Ishikawa (cell line): ENCODE results near the gene AARSD1.

ENCODE experiments used
- EP300 ChIP-seq: IDR thresholded peaks from 2 replicates; pipeline ENCODE4 v1.6.1; 2012; ENCODE audit warnings: borderline replicate concordance
- RAD21 ChIP-seq: IDR thresholded peaks from 2 replicates; pipeline ENCODE4 v1.6.1; 2012; ENCODE audit warnings: low read depth
- REST ChIP-seq: IDR thresholded peaks from 2 replicates; pipeline ENCODE4 v1.6.1; 2012; ENCODE audit warnings: low read depth, mild to moderate bottlenecking
- TAF1 ChIP-seq: IDR thresholded peaks from 2 replicates; pipeline ENCODE4 v1.6.1; 2012; ENCODE audit warnings: low read depth, mild to moderate bottlenecking
- USF1 ChIP-seq: IDR thresholded peaks from 2 replicates; pipeline ENCODE4 v1.6.1; 2012
- ZBTB7A ChIP-seq: IDR thresholded peaks from 2 replicates; pipeline ENCODE4 v1.6.1; 2012; ENCODE audit warnings: low read depth

- TF ChIP-seq USF1 (no peak), RAD21 (no peak), EP300 (no peak), ZBTB7A (no peak), TAF1 (no peak), REST (no peak)
Measured at GRCh38 chr17:42989726-42990652, 25.7 kb upstream of the AARSD1 start.
